ENCODE data around the gene EEF1AKMT1. TPM values are rescaled to one million over a fixed set of nuclear protein-coding genes. Genes with fewer than 3 reads are reported as not detected.
A peak's percentile ranks its signal among the peaks of the same experiment; 100 is the strongest.

EEF1AKMT1 gene
- total RNA-seq, 1 donor from 2014 or later, result 16.0 TPM

DNA sequence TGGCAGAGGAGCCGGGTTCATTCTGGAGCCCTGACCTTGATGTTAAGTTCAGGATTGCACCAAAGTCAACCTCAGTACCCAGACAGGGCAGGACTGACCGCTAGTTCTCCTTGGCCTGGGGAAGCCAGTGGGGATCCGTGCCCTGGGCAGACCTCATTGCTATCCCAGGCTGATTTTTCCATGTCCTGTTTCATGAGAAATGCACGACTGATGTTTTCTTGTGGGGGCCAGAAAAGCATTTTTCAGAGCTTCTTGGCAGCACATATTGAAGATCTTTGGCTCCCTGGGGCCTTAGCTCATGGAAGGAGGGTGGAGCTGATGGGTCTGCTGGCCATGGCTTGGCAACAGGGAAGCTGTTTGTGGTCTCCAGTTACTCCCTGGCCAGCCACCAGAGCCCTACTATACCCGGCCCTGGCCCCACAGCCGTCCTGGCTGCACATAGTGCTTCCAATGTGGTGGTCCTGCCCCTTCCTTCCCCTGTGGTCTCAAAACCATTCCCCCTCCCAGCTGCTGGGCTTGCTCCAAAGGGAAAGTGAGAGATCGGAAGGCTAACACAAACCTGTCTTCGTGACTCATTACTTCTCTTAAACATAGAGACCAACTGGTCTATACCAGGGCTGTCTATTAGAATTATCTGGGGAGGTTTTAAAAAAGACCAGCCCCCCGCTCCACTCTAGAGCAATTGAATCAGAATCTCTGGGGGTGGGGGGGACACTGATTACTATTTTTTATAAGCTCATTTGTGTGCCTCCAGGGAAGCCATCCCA, 59.0 kb downstream of the EEF1AKMT1 start:
- no peak overlapping the region for H3K4me3 ChIP-seq (ENCODE audit: low read depth, low read length)
- TF ChIP-seq, protein P1, sequence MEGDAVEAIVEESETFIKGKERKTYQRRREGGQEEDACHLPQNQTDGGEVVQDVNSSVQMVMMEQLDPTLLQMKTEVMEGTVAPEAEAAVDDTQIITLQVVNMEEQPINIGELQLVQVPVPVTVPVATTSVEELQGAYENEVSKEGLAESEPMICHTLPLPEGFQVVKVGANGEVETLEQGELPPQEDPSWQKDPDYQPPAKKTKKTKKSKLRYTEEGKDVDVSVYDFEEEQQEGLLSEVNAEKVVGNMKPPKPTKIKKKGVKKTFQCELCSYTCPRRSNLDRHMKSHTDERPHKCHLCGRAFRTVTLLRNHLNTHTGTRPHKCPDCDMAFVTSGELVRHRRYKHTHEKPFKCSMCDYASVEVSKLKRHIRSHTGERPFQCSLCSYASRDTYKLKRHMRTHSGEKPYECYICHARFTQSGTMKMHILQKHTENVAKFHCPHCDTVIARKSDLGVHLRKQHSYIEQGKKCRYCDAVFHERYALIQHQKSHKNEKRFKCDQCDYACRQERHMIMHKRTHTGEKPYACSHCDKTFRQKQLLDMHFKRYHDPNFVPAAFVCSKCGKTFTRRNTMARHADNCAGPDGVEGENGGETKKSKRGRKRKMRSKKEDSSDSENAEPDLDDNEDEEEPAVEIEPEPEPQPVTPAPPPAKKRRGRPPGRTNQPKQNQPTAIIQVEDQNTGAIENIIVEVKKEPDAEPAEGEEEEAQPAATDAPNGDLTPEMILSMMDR (conservative IDR thresholded peaks at IDR 0.05; ENCODE audit: low read depth, low read length), result no peak

DNA sequence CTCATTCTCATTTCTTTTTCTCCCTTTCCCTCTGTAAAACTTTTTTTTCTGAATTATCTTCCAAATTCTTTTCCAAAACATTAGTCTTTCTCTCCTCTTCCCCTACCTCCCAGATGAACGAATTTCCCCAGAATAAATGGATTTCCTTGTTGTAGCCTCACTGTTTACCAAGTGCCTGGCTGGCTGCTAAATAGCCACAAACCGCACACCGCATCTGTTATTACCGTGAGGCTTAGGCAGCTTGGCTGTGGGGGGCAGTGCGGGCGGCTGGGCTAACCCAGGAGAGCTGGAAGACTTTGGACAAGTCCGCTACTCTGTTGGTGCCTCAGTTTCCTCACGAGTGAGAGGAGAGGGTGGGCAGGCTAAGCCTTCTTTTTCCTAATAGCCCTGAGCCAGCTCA, 59.6 kb downstream of the EEF1AKMT1 start:
- no peak for DNase-seq (ENCODE audit: low read depth)
- TF ChIP-seq, protein P1 (conservative IDR thresholded peaks at IDR 0.05; ENCODE audit: low read depth, low read length), result no peak

More for the DNA sequence above, 59.0 kb downstream of the EEF1AKMT1 start:
- DNase-seq (ENCODE audit: low read depth), result no peak

DNA sequence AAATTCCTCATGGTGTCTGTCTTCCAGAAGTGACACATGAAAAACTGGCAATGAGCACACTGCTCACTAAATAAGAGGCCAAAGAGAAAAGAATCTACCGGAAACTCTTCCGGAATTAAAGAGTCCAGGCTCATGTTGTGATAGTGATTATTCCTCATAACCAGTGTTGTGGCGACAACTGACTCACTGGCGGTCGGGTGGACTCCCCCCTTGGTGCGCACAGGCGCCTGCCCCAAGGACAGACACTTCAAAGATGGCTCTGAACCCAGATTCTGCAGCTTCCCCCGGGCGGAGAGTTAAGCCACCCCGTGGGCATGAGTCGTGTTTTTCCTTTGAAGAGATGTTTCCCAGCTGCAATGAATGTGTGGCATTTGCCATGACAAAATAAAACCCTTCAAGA, 60.0 kb downstream of the EEF1AKMT1 start:
- TF ChIP-seq, protein P1 (conservative IDR thresholded peaks at IDR 0.05; ENCODE audit: low read depth, low read length), result no peak
- no peak for DNase-seq (ENCODE audit: low read depth)
- H3K4me3 ChIP-seq (ENCODE audit: low read depth, low read length), result no peak overlapping the region

More for the DNA sequence above, 59.6 kb downstream of the EEF1AKMT1 start:
- H3K4me3 ChIP-seq (ENCODE audit: low read depth, low read length), result no peak overlapping the region

- TF ChIP-seq, protein P1 (conservative IDR thresholded peaks at IDR 0.05; ENCODE audit: low read depth, low read length), result no peak
- peak overlapping the region; percentile 38 for H3K4me3 ChIP-seq (ENCODE audit: low read depth, low read length)
- no peak for DNase-seq (ENCODE audit: low read depth)
Observed at GRCh38 chr13:20713014-20713376, 60.8 kb downstream of the EEF1AKMT1 start.

- H3K4me3 ChIP-seq (ENCODE audit: low read depth, low read length), result no peak overlapping the region
- DNase-seq (ENCODE audit: low read depth), result no peak
- TF ChIP-seq, protein P1 (conservative IDR thresholded peaks at IDR 0.05; ENCODE audit: low read depth, low read length), result peak; percentile 32
Observed at GRCh38 chr13:20711301-20712044, 62.3 kb downstream of the EEF1AKMT1 start.

DNA sequence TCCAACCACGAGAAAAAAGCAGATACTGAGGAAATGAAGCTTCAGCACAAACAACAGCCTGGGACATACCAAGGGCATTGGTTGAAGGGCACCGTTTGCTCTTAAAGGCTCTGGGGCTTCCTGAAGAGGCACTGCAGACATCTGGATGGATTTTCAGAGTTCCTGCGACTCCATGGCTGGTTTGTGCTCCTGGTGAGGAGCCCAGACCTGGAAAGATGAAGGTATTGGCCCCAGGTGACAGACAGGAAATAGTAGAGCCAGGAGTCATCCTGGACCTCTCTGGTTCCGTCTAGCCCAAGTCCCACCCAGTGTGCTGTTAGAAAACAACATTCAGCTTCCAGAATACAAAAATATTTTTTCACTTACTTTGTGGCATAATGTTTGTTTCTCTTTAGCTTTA, 64.0 kb downstream of the EEF1AKMT1 start:
- H3K4me3 ChIP-seq (ENCODE audit: low read depth, low read length), result no peak overlapping the region
- no peak for DNase-seq (ENCODE audit: low read depth)
- TF ChIP-seq, protein P1 (conservative IDR thresholded peaks at IDR 0.05; ENCODE audit: low read depth, low read length), result no peak

Data from epithelial cell of proximal tubule (primary cell).